Measurements from ENCODE around the gene RECK. TPM values are rescaled to one million over a fixed set of nuclear protein-coding genes. Genes with fewer than 3 reads are reported as not detected.

The RECK gene
- total RNA-seq, 1 donor from 2014 or later = 5.4 TPM

DNA sequence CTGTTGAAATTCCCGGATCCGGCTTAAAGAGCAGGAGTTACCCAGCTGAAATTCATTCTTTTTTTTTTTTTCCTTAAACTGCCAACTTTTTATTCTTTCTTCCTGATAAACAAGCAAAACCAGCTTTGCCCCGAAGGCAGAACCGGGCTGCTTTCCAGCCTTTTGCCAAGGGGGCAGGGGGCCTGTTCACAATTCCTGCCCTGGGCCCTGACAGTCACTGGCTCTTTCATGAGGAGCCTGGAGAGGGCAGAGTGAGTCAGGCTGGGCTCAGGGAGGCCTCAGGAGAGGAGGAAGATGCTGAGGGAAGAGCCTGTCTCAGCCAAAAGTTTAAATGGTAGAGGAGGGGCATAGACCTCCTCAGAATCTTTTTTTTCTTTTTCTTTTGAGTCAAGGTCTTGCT lies 104.6 kb downstream of the RECK start:
- DNase-seq = no peak
- H3K27ac ChIP-seq (replicated peaks) = peak overlapping the region; percentile 70
- peaks cover 6% of the 10 kb centered on the region for H3K9me3 ChIP-seq (replicated peaks)
- peaks cover 12% of the 10 kb centered on the region for H3K27me3 ChIP-seq (ENCODE audit: low read depth)
- intact Hi-C loops (cut with micrococcal nuclease) = no loop called here
- H3K4me1 ChIP-seq = peaks cover 47% of the 10 kb centered on the region
- no peaks in the 10 kb centered on the region for H3K36me3 ChIP-seq
- TF ChIP-seq, protein P1, sequence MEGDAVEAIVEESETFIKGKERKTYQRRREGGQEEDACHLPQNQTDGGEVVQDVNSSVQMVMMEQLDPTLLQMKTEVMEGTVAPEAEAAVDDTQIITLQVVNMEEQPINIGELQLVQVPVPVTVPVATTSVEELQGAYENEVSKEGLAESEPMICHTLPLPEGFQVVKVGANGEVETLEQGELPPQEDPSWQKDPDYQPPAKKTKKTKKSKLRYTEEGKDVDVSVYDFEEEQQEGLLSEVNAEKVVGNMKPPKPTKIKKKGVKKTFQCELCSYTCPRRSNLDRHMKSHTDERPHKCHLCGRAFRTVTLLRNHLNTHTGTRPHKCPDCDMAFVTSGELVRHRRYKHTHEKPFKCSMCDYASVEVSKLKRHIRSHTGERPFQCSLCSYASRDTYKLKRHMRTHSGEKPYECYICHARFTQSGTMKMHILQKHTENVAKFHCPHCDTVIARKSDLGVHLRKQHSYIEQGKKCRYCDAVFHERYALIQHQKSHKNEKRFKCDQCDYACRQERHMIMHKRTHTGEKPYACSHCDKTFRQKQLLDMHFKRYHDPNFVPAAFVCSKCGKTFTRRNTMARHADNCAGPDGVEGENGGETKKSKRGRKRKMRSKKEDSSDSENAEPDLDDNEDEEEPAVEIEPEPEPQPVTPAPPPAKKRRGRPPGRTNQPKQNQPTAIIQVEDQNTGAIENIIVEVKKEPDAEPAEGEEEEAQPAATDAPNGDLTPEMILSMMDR (IDR thresholded peaks at IDR 0.05; ENCODE audit: borderline replicate concordance) = peak; percentile 40
- H3K4me3 ChIP-seq = no peak overlapping the region

DNA sequence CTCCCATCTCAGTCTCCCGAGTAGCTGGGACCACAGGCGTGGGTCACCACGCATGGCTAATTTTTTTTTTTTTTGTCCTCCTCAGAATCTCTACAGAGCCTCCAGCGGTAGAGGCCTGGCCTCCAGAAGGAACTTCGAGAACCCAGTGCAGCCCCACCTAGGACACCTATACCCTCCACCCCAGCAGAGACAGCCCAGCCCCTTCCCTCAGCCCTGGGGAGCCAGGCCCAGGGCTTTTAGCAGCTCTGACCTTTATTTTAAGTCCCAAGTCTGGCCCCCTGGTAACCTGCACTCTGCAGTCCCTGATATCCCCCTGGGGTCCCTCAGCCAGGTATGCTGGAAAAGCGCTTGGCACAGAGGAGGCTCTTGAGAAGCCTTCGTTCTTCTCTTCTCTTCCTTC lies 105.0 kb downstream of the RECK start:
- Histone ChIP-seq H3K27ac (replicated peaks) (peak overlapping the region; percentile 70), H3K36me3 (no peaks in the 10 kb centered on the region), H3K9me3 (replicated peaks) (peaks cover 6% of the 10 kb centered on the region), H3K4me1 (peaks cover 42% of the 10 kb centered on the region), H3K27me3 (ENCODE audit: low read depth) (peaks cover 12% of the 10 kb centered on the region), H3K4me3 (no peak overlapping the region)
- intact Hi-C loops (cut with micrococcal nuclease) = no loop called here
- no peak for DNase-seq
- TF ChIP-seq, protein P1 (IDR thresholded peaks at IDR 0.05; ENCODE audit: borderline replicate concordance) = no peak

DNA sequence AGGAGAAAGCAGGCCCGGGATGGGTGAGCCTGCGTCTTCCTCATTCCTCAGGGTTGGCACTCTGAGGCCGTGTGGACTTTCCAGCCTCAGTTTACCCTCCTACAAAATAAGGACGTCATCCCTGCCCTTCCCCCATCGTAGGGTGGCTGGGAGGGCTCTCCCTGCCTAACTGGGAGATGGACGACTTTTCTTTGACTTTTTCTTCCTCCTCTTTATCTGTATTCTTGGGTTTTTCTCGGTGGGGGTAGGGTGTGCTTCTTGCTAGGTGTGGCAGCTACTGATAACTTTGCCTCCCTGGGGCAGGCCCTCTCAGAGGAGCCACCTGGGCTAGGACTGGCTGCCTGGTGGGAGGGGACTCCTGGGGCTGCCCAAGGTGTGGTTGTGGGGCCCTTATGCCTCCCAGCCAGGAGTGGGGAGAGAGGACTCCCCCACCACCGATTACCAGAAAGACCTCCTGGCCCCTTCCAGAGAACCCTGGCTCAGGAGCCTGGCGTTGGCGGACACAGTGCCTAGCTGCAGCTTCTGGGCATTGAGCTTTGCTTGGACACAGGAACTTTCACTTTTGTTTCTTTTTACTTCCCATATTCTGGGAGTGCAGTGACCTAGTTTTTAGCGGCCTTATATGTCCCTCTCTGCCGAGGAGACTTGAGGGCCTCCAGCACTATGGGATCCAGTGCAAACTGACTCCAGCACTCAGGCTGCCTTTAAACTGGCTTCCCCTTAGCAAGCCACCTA lies 106.0 kb downstream of the RECK start:
- Histone ChIP-seq H3K27ac (replicated peaks) (peak overlapping the region; percentile 70), H3K4me1 (peaks cover 35% of the 10 kb centered on the region), H3K9me3 (replicated peaks) (peaks cover 6% of the 10 kb centered on the region), H3K36me3 (no peaks in the 10 kb centered on the region), H3K4me3 (peak overlapping the region; percentile 37), H3K27me3 (ENCODE audit: low read depth) (peaks cover 3% of the 10 kb centered on the region)
- TF ChIP-seq, protein P1 (IDR thresholded peaks at IDR 0.05; ENCODE audit: borderline replicate concordance) = no peak
- DNase-seq = no peak
- intact Hi-C loops (cut with micrococcal nuclease) = no loop called here

DNA sequence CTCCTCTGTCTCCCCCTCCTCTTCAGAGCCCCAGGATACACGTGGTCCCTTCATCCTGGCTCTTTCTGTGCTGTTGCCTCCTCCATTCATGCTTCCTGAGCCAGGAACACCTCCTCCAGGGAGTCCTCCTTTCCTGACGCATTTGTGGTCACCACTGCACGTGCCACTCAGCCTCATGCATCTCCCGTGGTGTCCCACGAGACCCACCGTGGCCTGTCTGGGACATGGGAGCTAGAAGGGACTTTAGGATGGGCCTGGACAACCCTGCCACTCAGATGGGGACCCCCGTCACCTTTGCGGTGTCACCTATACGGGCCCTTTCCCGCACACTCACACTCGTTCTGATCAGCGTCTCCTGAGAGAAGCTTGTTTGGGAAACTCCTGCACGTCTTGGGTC lies 106.5 kb downstream of the RECK start:
- Histone ChIP-seq H3K36me3 (no peaks in the 10 kb centered on the region), H3K4me1 (peaks cover 36% of the 10 kb centered on the region)
- TF ChIP-seq, protein P1 (IDR thresholded peaks at IDR 0.05; ENCODE audit: borderline replicate concordance) = no peak

DNA sequence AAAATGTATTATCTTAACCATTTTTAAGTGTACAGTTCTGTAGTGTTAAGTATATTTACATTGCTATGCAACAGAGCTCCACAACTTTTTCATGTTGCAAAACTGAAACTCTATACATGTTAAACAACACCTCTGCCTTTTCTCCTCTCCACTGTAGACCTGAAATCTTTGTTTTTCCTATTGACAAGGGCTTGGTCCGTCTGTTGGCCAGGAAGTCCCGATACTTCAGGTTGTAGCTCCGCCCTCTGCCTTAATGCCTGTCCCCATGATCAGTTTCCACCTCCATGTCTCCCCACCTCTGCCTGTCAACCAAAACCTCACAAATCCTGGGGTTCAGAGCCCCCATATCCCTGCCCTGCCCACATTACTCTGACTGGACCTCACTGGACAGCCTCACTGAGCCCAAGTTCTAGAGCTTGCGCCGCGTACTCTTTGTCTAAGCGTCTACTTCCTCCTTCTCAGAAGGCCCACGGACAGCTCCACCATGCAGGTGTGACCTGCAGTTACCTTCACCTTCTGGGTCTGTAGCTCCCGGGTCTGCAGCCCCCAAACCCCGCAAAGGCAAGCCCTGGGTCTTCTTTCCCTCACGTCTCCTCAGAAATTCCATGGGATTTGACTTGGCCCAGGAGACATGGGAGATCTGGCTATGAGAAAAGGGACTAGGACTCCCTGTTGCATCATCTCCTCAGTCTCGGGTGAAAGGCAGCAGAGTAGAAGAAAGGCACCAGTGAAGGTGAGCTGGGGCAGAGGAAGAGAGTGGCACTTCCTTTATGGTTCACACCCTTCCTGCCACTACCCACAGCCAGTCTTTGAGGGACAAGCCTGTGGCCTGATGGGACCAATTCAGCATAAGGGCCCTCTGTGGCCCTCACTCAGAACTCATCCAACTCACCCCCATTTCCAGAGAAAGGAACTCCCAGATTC lies 107.9 kb downstream of the RECK start:
- H3K9me3 ChIP-seq (replicated peaks) = peaks cover 6% of the 10 kb centered on the region
- DNase-seq = no peak
- intact Hi-C loops (cut with micrococcal nuclease) = no loop called here
- H3K27me3 ChIP-seq (ENCODE audit: low read depth) = no peaks in the 10 kb centered on the region
- TF ChIP-seq, protein P1 (IDR thresholded peaks at IDR 0.05; ENCODE audit: borderline replicate concordance) = no peak
- peaks cover 50% of the 10 kb centered on the region for H3K4me1 ChIP-seq
- H3K27ac ChIP-seq (replicated peaks) = no peak overlapping the region
- no peak overlapping the region for H3K4me3 ChIP-seq
- H3K36me3 ChIP-seq = no peaks in the 10 kb centered on the region

More for the DNA sequence above, 106.5 kb downstream of the RECK start:
- Histone ChIP-seq H3K4me3 (peak overlapping the region; percentile 37), H3K27me3 (ENCODE audit: low read depth) (no peaks in the 10 kb centered on the region), H3K9me3 (replicated peaks) (peaks cover 6% of the 10 kb centered on the region), H3K27ac (replicated peaks) (peak overlapping the region; percentile 70)
- no peak for DNase-seq
- intact Hi-C loops (cut with micrococcal nuclease) = no loop called here
